KMS-11 (cell line): ENCODE measurements around the gene NLK.

Source experiments
- H2AFZ ChIP-seq: fragments of 200-600 bp; sonication (generic); 2 replicates; pipeline ENCODE4 v1.6.1; 2016; ENCODE audit warnings: antibody characterized with exemption, mixed run types, low read depth
- H3K27ac ChIP-seq: fragments of 200-600 bp; sonication (generic); 2 replicates; pipeline ENCODE4 v1.6.1; 2016; ENCODE audit warnings: mild to moderate bottlenecking, mixed run types
- H3K27me3 ChIP-seq: fragments of 200-600 bp; sonication (generic); 2 replicates; pipeline ENCODE4 v1.6.1; 2017; ENCODE audit warnings: mild to moderate bottlenecking, low read depth, mixed run types, moderate library complexity; ENCODE audit not compliant: insufficient read depth
- H3K36me3 ChIP-seq: fragments of 200-600 bp; sonication (generic); 2 replicates; pipeline ENCODE4 v1.6.1; 2017; ENCODE audit warnings: mild to moderate bottlenecking, mixed run types; ENCODE audit not compliant: insufficient read depth
- H3K4me1 ChIP-seq: fragments of 200-600 bp; sonication (generic); 2 replicates; pipeline ENCODE4 v1.6.1; 2016; ENCODE audit warnings: mild to moderate bottlenecking, low read depth, mixed run types; ENCODE audit not compliant: poor library complexity, severe bottlenecking
- H3K4me2 ChIP-seq: fragments of 200-600 bp; sonication (generic); 2 replicates; pipeline ENCODE4 v1.7.0; 2016; ENCODE audit warnings: mild to moderate bottlenecking, mixed run types
- H3K4me3 ChIP-seq: fragments of 200-600 bp; sonication (generic); IDR thresholded peaks from 2 replicates; pipeline ENCODE4 v1.6.1; 2017; ENCODE audit warnings: low read depth, low read length, mixed read lengths; ENCODE audit not compliant: insufficient read depth
- H3K79me2 ChIP-seq: fragments of 200-600 bp; sonication (generic); 2 replicates; pipeline ENCODE4 v1.6.1; 2016; ENCODE audit warnings: low read depth, mixed run types; ENCODE audit not compliant: insufficient read depth
- H3K9ac ChIP-seq: fragments of 200-600 bp; sonication (generic); 2 replicates; pipeline ENCODE4 v1.6.1; 2016; ENCODE audit warnings: mild to moderate bottlenecking, mixed run types
- H4K20me1 ChIP-seq: fragments of 200-600 bp; sonication (generic); 2 replicates; pipeline ENCODE4 v1.6.1; 2016; ENCODE audit warnings: mild to moderate bottlenecking, mixed run types; ENCODE audit not compliant: insufficient read depth
- CTCF ChIP-seq: fragments of 200-600 bp; sonication (generic); conservative IDR thresholded peaks from 2 replicates; pipeline ENCODE4 v1.6.1; 2017; ENCODE audit warnings: low read depth, mild to moderate bottlenecking, antibody characterized with exemption, low read length, moderate library complexity, mixed read lengths

The NLK gene

GRCh38 chr17:28128779-28129178, 86.3 kb downstream of the NLK start:
- Histone ChIP-seq H3K9ac (no peak overlapping the region), H3K36me3 (no peaks in the 10 kb centered on the region), H3K4me3 (no peak overlapping the region), H3K79me2 (no peaks in the 10 kb centered on the region), H3K4me1 (no peaks in the 10 kb centered on the region), H2AFZ (no peak overlapping the region), H3K4me2 (no peak overlapping the region), H3K27ac (no peak overlapping the region), H4K20me1 (no peaks in the 10 kb centered on the region), H3K27me3 (no peaks in the 10 kb centered on the region)
- no peak for TF ChIP-seq CTCF

GRCh38 chr17:28130472-28130871, 88.0 kb downstream of the NLK start:
- Histone ChIP-seq H2AFZ (no peak overlapping the region), H3K9ac (no peak overlapping the region)

GRCh38 chr17:28131599-28131998, 89.1 kb downstream of the NLK start:
- Histone ChIP-seq H3K4me2 (no peak overlapping the region), H3K27ac (no peak overlapping the region), H3K36me3 (no peaks in the 10 kb centered on the region), H3K9ac (no peak overlapping the region), H3K4me1 (no peaks in the 10 kb centered on the region), H3K27me3 (no peaks in the 10 kb centered on the region), H3K79me2 (no peaks in the 10 kb centered on the region), H3K4me3 (no peak overlapping the region), H2AFZ (no peak overlapping the region), H4K20me1 (no peaks in the 10 kb centered on the region)
- TF ChIP-seq CTCF: no peak

More at GRCh38 chr17:28130472-28130871, 88.0 kb downstream of the NLK start:
- no peaks in the 10 kb centered on the region for H3K4me1 ChIP-seq
- H3K4me3 ChIP-seq: no peak overlapping the region
- H3K27me3 ChIP-seq: no peaks in the 10 kb centered on the region
- no peaks in the 10 kb centered on the region for H4K20me1 ChIP-seq
- no peak overlapping the region for H3K4me2 ChIP-seq
- H3K36me3 ChIP-seq: no peaks in the 10 kb centered on the region
- TF ChIP-seq CTCF: no peak
- no peaks in the 10 kb centered on the region for H3K79me2 ChIP-seq
- H3K27ac ChIP-seq: no peak overlapping the region

GRCh38 chr17:28133562-28133970, 91.1 kb downstream of the NLK start:
- Histone ChIP-seq H3K36me3 (no peaks in the 10 kb centered on the region), H2AFZ (no peak overlapping the region), H3K9ac (no peak overlapping the region), H3K4me1 (no peaks in the 10 kb centered on the region), H3K4me2 (no peak overlapping the region), H3K27me3 (no peaks in the 10 kb centered on the region), H3K27ac (no peak overlapping the region), H3K4me3 (no peak overlapping the region), H4K20me1 (no peaks in the 10 kb centered on the region), H3K79me2 (no peaks in the 10 kb centered on the region)
- no peak for TF ChIP-seq CTCF
